Measurements from ENCODE around the gene CELF3.

DNA sequence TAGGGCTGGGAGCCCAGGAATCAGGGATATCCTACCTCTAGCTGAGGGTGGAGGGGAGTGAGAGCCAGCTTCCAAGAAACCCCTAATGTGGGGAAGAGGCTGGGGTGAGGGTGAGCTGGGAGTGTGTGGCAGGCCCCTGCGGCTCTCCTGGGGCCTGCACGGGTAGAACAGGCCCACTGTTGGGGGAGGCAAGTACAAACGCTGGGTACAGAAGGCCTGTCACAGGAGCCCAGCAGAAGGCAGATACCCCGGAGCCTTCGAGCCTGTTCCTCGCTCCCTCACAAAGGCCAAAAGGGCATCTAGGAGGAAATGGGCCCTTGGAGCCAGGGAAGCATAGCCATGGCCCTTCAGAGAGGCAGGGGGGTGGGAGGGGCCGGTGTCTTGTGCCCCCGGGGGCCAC lies 13.7 kb downstream of the CELF3 start:
- no peak for TF ChIP-seq FOXM1 (IDR thresholded peaks at IDR 0.05; ENCODE audit: borderline replicate concordance)
- TF ChIP-seq, protein P1, sequence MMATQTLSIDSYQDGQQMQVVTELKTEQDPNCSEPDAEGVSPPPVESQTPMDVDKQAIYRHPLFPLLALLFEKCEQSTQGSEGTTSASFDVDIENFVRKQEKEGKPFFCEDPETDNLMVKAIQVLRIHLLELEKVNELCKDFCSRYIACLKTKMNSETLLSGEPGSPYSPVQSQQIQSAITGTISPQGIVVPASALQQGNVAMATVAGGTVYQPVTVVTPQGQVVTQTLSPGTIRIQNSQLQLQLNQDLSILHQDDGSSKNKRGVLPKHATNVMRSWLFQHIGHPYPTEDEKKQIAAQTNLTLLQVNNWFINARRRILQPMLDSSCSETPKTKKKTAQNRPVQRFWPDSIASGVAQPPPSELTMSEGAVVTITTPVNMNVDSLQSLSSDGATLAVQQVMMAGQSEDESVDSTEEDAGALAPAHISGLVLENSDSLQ (IDR thresholded peaks at IDR 0.05) = no peak
- TF ChIP-seq ELF4 (IDR thresholded peaks at IDR 0.05) = no peak
- no peak for TF ChIP-seq SUZ12 (IDR thresholded peaks at IDR 0.05)
- TF ChIP-seq HDGF (IDR thresholded peaks at IDR 0.05; ENCODE audit: borderline replicate concordance) = no peak
- no peak for TF ChIP-seq SP1 (IDR thresholded peaks at IDR 0.05)
- no peak for TF ChIP-seq FOXA1 (IDR thresholded peaks at IDR 0.05)
